ENCODE data around the gene BRAT1. TPM values are rescaled to one million over a fixed set of nuclear protein-coding genes. Genes with fewer than 3 reads are reported as not detected.

Gene BRAT1
- total RNA-seq, 1 donor from 2014 or later: 19.7 TPM

DNA sequence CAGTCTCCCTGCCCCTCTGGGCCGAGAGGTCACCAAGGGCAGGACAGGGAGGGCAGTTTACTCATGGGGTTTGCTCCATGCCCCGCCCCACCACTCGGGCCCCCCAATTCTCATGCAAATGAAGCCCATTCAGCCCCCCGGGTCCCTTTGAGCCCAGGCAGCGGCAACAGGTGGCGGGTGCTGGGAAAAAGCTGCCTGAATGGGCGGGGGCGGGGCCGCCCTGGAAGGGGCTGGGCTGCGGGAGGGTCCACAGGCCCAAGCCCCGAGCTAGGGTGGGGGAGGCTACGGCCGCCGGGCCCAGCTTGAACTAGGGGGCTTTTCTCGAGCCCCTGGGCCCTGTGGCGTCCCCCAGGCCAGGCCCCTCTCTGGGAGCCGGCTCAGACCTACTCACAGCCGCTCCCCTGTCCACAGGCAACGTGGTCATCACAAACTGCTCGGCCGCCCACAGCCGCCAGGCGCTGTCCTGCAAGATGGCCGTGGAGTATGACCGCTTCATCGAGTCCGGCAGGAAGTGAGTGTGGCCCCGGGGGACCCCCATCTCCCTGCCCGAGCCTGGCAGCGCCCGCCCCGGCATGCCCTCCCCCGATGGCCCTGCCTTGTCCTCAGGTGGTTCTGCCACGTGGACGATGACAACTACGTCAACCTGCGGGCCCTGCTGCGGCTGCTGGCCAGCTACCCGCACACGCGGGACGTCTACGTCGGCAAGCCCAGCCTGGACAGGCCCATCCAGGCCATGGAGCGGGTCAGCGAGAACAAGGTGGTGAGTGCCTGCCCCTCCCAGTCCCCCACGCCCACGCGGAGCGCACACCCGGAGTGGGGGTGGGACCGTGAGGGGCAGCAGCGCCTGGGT, 30.3 kb downstream of the BRAT1 start:
- Mint-ChIP-seq H3K27ac (ENCODE audit: unreplicated experiment) (no peak overlapping the region), H3K4me3 (ENCODE audit: unreplicated experiment) (no peak overlapping the region), H3K9me3 (ENCODE audit: unreplicated experiment) (no peaks in the 10 kb centered on the region), H3K27me3 (ENCODE audit: low read depth, unreplicated experiment) (no peaks in the 10 kb centered on the region), H3K36me3 (ENCODE audit: low read depth, unreplicated experiment) (peaks cover 4% of the 10 kb centered on the region), H3K4me1 (ENCODE audit: low read depth, unreplicated experiment) (peaks cover 24% of the 10 kb centered on the region)
- FAIRE-seq: no peak
- no peaks in the 10 kb centered on the region for H3K9me3 ChIP-seq (ENCODE audit: insufficient read depth, low read depth, low read length)
- H4K20me1 ChIP-seq (ENCODE audit: insufficient read depth, low read length): peaks cover 59% of the 10 kb centered on the region
- TF ChIP-seq, protein P1, sequence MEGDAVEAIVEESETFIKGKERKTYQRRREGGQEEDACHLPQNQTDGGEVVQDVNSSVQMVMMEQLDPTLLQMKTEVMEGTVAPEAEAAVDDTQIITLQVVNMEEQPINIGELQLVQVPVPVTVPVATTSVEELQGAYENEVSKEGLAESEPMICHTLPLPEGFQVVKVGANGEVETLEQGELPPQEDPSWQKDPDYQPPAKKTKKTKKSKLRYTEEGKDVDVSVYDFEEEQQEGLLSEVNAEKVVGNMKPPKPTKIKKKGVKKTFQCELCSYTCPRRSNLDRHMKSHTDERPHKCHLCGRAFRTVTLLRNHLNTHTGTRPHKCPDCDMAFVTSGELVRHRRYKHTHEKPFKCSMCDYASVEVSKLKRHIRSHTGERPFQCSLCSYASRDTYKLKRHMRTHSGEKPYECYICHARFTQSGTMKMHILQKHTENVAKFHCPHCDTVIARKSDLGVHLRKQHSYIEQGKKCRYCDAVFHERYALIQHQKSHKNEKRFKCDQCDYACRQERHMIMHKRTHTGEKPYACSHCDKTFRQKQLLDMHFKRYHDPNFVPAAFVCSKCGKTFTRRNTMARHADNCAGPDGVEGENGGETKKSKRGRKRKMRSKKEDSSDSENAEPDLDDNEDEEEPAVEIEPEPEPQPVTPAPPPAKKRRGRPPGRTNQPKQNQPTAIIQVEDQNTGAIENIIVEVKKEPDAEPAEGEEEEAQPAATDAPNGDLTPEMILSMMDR (IDR thresholded peaks at IDR 0.05; ENCODE audit: insufficient read depth, low read depth, low read length): no peak
- no peak for TF ChIP-seq EZH2 (IDR thresholded peaks at IDR 0.05; ENCODE audit: insufficient read depth, low read length)
- H3K4me1 ChIP-seq (ENCODE audit: insufficient read depth, low read length): peaks cover 72% of the 10 kb centered on the region
- no peak overlapping the region for H3K9ac ChIP-seq (ENCODE audit: low read length)
- H3K4me3 ChIP-seq (ENCODE audit: insufficient read depth, low read depth, low read length): no peak overlapping the region
- H2AFZ ChIP-seq (ENCODE audit: low read depth, low read length): no peak overlapping the region
- H3K36me3 ChIP-seq (ENCODE audit: insufficient read depth, low read length): peaks cover 4% of the 10 kb centered on the region
- peaks cover 44% of the 10 kb centered on the region for H3K79me2 ChIP-seq (ENCODE audit: insufficient read depth, low read length)
- no peak overlapping the region for H3K4me2 ChIP-seq (ENCODE audit: low read length)
- no peak overlapping the region for H3K27ac ChIP-seq (ENCODE audit: low read depth, low read length)
- DNase-seq (ENCODE audit: low read depth): no peak
- H3K27me3 ChIP-seq (ENCODE audit: insufficient read depth, low read length): no peaks in the 10 kb centered on the region

DNA sequence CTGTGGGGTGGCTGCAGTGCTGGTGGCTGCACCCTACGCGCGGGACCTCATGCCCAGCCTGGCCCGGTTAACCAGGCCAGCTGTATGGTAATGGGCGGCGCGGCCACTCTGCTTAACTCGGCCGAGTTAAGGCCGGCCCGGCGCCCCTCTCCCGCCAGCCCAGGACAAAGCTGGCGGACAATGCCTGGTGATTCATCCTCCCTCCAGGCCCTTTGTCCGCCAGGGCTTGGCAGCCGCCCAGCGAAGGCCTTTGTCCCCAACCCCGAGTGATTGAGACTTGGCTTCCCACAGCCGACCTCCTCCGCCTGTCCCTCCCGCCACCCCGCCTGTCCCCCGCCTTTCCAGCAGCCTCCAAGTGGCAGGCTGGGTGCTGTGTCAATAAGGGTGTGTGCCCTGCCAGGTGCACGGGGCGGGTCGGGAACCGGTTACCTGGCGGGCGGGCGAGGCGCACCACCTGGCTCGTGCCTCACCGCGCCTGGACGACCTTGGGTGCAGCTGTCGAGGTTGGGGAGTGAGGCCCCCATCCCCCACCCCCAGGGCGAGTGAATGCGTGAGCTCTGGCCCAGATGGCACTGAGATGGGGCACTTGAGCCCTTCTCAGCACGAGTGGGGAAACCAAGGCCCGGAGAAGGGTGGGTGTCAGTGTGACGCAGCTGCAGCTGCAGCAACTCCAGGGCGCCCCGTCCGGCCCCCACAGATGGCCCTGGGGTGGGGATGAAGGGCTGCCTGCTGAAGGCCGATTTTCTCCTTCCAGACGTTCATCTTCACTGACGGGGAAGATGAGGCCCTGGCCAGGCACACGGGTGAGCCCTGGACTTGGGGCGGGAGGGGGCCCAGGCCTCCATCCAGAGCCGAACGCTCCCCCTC, 31.1 kb downstream of the BRAT1 start:
- Histone ChIP-seq H4K20me1 (ENCODE audit: insufficient read depth, low read length) (peaks cover 59% of the 10 kb centered on the region), H3K27ac (ENCODE audit: low read depth, low read length) (peak overlapping the region; percentile 70), H3K9me3 (ENCODE audit: insufficient read depth, low read depth, low read length) (no peaks in the 10 kb centered on the region), H3K27me3 (ENCODE audit: insufficient read depth, low read length) (no peaks in the 10 kb centered on the region), H3K4me1 (ENCODE audit: insufficient read depth, low read length) (peaks cover 65% of the 10 kb centered on the region), H3K4me2 (ENCODE audit: low read length) (peak overlapping the region; percentile 87), H3K9ac (ENCODE audit: low read length) (peak overlapping the region; percentile 76), H3K36me3 (ENCODE audit: insufficient read depth, low read length) (peaks cover 4% of the 10 kb centered on the region), H3K79me2 (ENCODE audit: insufficient read depth, low read length) (peaks cover 45% of the 10 kb centered on the region), H2AFZ (ENCODE audit: low read depth, low read length) (peak overlapping the region; percentile 18), H3K4me3 (ENCODE audit: insufficient read depth, low read depth, low read length) (peak overlapping the region; percentile 52)
- H3K9me3 Mint-ChIP-seq (ENCODE audit: unreplicated experiment): no peaks in the 10 kb centered on the region
- FAIRE-seq (no peak), DNase-seq (ENCODE audit: low read depth) (peak; percentile 65)
- peaks cover 23% of the 10 kb centered on the region for H3K4me1 Mint-ChIP-seq (ENCODE audit: low read depth, unreplicated experiment)
- peak overlapping the region; percentile 68 for H3K4me3 Mint-ChIP-seq (ENCODE audit: unreplicated experiment)
- H3K27ac Mint-ChIP-seq (ENCODE audit: unreplicated experiment): no peak overlapping the region
- no peaks in the 10 kb centered on the region for H3K27me3 Mint-ChIP-seq (ENCODE audit: low read depth, unreplicated experiment)
- H3K36me3 Mint-ChIP-seq (ENCODE audit: low read depth, unreplicated experiment): peaks cover 4% of the 10 kb centered on the region
- TF ChIP-seq EZH2 (IDR thresholded peaks at IDR 0.05; ENCODE audit: insufficient read depth, low read length): no peak
- TF ChIP-seq, protein P1 (IDR thresholded peaks at IDR 0.05; ENCODE audit: insufficient read depth, low read depth, low read length): no peak

All from astrocyte (in vitro differentiated cells and primary cell).